ENCODE measurements around the gene ADAMTS12. TPM values are rescaled to one million over a fixed set of nuclear protein-coding genes. Genes with fewer than 3 reads are reported as not detected.
"Not testable (repeated sequence)": the region's sequence is repeated elsewhere in the genome, so short reads cannot be mapped to it uniquely, and the experiment has no call there.

Gene ADAMTS12
- total RNA-seq, 1 donor from 2014 or later, result 28.7 TPM

GRCh38 chr5:33582417-33582816 is 309.4 kb downstream of the ADAMTS12 start:
- no peak for DNase-seq

GRCh38 chr5:33579789-33580188 is 312.0 kb downstream of the ADAMTS12 start:
- DNase-seq, result no peak

- no peak for DNase-seq
Measured at GRCh38 chr5:33579152-33579551, 312.6 kb downstream of the ADAMTS12 start.

- DNase-seq, result no peak
Measured at GRCh38 chr5:33576726-33577590, 314.8 kb downstream of the ADAMTS12 start.

GRCh38 chr5:33565324-33565723 is 326.5 kb downstream of the ADAMTS12 start:
- DNase-seq, result peak; percentile 42

GRCh38 chr5:33563983-33564908 is 327.5 kb downstream of the ADAMTS12 start:
- no peak for DNase-seq

- DNase-seq, result no peak
Measured at GRCh38 chr5:33563530-33563929, 328.3 kb downstream of the ADAMTS12 start.

- no peak for DNase-seq
Measured at GRCh38 chr5:33558489-33558888, 333.3 kb downstream of the ADAMTS12 start.

- DNase-seq, result no peak
Measured at GRCh38 chr5:33557605-33558004, 334.2 kb downstream of the ADAMTS12 start.

GRCh38 chr5:33556330-33557328 is 335.2 kb downstream of the ADAMTS12 start:
- no peak for DNase-seq

GRCh38 chr5:33549982-33550567 is 341.7 kb downstream of the ADAMTS12 start:
- DNase-seq, result no peak

GRCh38 chr5:33539790-33540189 is 352.0 kb downstream of the ADAMTS12 start:
- not testable (repeated sequence) for DNase-seq

GRCh38 chr5:33539212-33539611 is 352.6 kb downstream of the ADAMTS12 start:
- peak; percentile 23 for DNase-seq

GRCh38 chr5:33538201-33538600 is 353.6 kb downstream of the ADAMTS12 start:
- DNase-seq, result no peak

GRCh38 chr5:33537240-33537639 is 354.6 kb downstream of the ADAMTS12 start:
- no peak for DNase-seq

- no peak for DNase-seq
Measured at GRCh38 chr5:33536802-33537201, 355.0 kb downstream of the ADAMTS12 start.

- DNase-seq, result no peak
Measured at GRCh38 chr5:33531824-33532223, 360.0 kb downstream of the ADAMTS12 start.

GRCh38 chr5:33531037-33531298 is 360.8 kb downstream of the ADAMTS12 start:
- no peak for DNase-seq

- no peak for DNase-seq
Measured at GRCh38 chr5:33530183-33531036, 361.4 kb downstream of the ADAMTS12 start.

- no peak for DNase-seq
Measured at GRCh38 chr5:33527696-33528095, 364.1 kb downstream of the ADAMTS12 start.

- DNase-seq, result no peak
Measured at GRCh38 chr5:33526755-33527154, 365.0 kb downstream of the ADAMTS12 start.

Data from tongue (tissue), 2 donors.